ENCODE data around the gene RNMT.
A peak's percentile ranks its signal among the peaks of the same experiment; 100 is the strongest.
"Not testable (repeated sequence)": the region's sequence is repeated elsewhere in the genome, so short reads cannot be mapped to it uniquely, and the experiment has no call there.

The RNMT gene

GRCh38 chr18:13726232-13726971 lies at the start of gene RNMT, which contains the start of gene FAM210A:
Gene RNMT, plus strand, starts transcription at chr18:13726673. Its CDS starts 4,845 bp downstream, at chr18:13731518.
Gene FAM210A, minus strand, starts transcription at chr18:13726558. Its CDS starts 44,481 bp downstream, at chr18:13682077.
- peak; percentile 93 for DNase-seq

DNA sequence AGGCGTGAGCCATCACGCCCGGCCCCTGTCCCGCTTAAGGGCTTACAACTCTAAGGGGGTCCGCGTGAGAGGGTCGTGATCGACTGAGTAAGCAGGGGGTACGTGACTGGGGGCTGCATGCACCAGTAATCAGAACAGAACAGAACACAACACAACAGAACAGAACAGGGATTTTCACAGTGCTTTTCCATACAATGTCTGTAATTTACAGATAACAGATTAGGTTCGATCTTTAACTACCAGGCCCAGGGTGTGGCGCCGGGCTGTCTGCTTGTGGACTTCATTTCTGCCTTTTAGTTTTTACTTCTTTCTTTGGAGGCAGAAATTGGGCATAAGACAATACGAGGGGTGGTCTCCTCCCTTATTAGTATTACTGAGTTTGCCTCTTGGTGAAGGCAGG lies 49.1 kb upstream of the RNMT start:
- DNase-seq: not testable (repeated sequence)

DNA sequence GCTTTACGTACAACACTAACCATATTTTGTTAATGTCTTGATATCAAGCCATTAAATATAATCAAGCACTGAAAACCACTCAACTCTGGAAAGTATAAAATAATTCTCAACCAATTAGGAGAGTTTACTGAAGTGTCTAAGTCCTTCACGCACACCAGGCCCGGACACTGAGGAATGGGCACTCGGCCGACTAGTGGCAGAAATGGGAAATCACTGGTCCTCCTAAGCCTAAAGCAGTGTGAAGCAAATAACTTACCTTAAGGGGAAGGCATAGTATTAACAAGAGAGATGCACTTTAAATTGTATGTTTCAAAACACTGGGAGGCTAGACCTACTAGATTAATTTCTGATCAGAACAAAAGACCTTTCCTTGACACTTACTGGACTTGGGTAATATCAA lies 45.9 kb upstream of the RNMT start:
- no peak for DNase-seq

DNA sequence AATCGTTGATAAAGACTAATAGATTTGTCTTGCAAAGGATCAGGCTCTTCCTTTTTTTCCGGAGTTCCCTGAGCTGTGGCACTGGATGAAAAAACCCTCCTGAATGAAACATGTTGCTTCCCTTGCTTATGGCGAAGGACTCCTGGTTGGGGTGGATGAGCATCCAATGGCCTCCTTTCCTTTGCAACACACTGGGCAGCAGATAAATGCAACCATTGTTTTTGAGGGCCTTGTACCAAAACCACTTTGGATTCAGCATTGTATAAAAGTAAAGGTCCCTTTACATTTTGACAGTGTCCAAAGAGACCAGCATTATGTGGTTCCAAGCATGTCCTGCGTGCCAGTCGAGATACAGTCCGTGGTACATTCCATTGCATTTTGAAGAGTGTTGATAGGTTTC lies 44.8 kb upstream of the RNMT start:
- DNase-seq: no peak

DNA sequence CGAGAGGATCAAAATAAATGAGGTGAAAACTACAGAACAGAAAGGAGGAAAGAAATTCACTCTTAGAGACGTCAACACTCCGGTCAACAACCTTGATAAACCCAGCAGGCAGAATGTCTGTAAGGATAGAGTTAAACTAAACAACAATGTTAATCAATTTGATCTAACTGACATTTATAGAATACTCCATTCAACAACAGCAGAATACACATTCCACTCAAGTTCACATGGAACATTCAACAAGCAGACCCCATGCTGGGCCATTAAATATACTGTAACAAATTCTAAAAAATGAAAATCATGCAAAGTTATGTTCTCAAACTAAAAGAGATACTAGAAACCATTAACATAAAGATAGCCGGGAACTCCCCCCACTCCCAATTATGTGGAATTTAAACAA lies 41.9 kb upstream of the RNMT start:
- DNase-seq: no peak

GRCh38 chr18:13688191-13689136 lies 38.0 kb upstream of the RNMT start:
- no peak for DNase-seq

GRCh38 chr18:13690060-13690459 lies 36.4 kb upstream of the RNMT start:
- not testable (repeated sequence) for DNase-seq

- DNase-seq: not testable (repeated sequence)
These were observed 31.1 kb upstream of the RNMT start for GRCh38 chr18:13695337-13695736.

DNA sequence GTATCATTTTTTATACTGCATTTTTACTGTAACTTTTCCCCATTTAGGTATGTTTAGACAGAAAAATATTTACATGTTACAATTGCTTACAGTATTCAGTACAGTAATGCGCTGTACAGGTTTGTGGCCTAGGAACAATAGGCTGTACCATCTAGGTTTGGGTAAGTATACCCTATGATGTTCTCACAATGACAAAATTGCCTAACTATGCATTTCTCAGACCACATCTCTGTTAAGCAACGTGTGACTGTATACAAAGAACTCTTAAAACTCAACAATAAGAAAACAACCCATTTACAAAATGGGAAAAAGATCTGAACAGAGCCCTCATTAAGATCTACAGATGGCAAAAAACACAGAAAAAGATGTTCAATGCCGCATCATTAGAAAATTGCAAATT lies 29.5 kb upstream of the RNMT start:
- DNase-seq: no peak

- DNase-seq: no peak
These were observed 26.3 kb upstream of the RNMT start for GRCh38 chr18:13700153-13700552.

DNA sequence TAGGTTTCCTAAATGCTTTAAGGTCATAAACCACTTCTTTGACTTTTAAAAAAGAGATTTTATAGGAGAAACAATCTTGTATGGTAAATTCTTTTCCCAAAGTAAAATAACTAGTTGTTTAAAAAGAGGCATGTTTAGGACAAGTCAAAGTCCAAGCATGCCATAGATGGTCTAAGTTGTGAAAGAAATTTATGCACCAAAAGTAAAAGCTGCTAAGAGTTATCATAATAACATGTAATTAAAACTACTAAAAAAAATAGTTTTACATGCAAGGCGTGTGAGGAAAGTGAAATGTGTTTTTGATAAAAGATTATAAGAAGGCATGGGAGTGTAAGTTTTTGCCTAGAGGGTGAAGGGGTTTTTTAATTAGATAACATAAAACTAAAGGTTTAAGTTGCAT lies 22.6 kb upstream of the RNMT start:
- DNase-seq: no peak

DNA sequence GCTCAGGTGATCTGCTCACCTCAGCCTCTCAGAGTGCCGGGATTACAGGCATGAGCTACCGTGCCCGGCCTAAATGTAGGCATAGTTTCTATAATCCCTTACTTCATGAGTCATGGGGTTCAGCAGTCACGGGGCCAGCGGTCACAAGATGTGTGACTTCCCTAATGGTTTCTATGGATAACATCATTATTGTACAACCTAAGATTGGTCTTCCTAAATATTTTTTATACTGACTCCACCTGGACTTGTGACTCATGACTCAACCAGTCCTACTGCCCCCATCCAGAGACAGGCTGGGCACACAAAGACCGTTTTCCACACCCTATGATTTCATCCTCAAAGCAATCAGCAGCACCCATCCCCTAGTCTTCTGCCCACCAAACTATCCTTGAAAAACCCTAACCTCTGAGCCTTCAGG lies 16.1 kb upstream of the RNMT start:
- no peak for DNase-seq

GRCh38 chr18:13712400-13713131 lies 13.9 kb upstream of the RNMT start:
- DNase-seq: no peak

DNA sequence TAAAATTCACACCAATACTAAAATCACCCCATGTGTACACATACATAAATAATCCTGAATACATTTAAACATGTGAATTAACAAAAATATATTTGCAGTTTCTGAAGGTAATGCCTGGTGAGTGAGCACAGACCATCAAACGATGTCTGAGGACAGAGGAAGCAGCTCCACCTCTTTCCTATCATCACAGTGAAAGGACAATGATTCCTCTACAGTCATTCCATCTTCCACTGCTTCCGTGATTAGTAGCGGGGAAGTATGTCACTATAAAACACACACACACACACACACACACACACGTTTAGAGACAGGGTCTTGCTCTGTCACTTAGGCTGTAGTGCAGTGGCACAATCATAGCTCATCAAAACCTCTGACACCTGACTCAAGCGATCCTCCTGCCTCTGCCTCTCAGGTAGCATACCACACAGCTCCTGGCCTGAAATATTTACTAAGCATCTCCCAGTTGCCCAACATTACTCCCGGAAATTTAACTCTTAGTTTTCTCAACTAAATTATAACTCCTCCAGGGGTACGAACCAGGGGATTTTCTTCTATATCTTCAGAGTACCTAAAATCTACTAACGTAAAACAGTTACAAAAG lies 12.9 kb upstream of the RNMT start:
- no peak for DNase-seq

GRCh38 chr18:13715330-13715729 lies 11.1 kb upstream of the RNMT start:
- no peak for DNase-seq

DNA sequence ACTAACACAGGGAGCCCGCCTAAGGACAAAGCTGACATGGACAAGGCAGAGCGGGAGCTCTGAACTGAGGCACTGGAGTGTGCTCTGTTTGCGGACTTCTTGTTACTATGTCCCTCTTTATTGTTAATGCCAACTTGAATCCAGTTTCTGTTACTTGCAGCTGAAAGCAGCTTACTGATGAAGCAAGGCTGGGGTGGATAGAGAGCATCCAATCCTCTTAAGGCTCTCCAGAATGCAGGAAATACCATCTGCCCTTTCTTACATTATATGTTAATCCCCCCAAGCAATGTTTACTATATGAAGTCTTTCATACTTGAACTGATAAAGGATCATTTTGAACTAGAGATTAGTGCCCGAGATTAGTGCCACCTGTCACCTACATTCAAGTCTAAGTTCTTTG lies 9.6 kb upstream of the RNMT start:
- DNase-seq: no peak

DNA sequence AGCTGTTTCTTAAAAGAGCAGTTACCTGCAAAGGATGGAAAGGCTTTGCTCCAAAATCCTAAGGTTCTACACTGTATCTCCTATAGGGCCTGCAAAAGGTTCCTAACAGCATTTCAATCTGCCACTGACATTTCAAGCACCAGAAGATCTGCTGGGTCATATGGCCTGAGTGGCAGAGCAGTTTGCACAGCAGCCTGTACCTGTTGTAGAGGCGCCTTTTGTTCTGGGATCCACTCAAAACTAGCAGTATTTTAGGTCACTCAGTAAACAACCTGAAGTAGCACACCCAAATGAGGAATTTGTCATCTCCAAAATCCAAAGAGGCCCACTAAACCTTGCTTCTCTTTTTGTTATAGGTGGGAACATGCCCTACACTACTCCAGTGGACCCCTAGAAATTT lies 6.3 kb upstream of the RNMT start:
- no peak for DNase-seq

DNA sequence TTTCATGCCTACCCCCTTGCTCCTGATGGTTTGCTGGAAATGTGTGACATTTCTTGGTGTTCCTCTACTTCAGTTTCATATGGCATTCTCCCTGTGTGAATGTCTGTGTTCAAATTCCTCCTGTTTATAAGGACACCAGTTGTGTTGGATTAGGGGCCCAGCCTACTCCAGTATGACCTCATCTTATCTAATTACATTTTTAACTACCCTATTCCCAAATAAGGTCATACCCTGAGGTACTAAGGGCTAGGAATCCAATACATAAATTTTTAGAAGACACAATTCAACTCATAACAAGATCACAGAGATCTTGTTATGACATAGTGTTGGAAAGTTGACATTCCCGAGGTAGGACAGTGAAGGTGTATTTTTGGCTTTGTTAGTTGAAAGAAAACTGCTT lies 5.6 kb upstream of the RNMT start:
- DNase-seq: no peak

GRCh38 chr18:13725566-13726231 lies 774 bp upstream of the RNMT start:
- DNase-seq: no peak

DNA sequence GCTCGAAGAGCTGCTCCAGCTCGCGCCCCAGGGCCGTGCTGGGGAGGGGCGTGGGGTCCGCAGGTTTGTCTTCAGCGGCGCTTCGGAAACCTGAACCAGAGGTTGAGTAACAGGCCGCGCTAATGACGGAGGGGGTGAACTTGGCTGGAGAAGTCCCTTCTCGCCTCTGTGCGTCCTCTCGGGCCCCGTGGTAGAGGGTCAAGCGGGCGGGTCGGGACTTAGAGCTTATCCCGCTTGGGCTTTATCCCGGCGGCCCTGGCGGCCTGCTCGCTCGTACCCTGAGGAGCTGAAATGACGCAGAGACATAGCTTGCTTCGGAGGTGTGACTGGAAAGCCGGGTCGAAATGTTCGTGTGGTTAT lies 479 bp downstream of the RNMT start:
- DNase-seq: peak; percentile 31

GRCh38 chr18:13730481-13730880 lies 4.0 kb downstream of the RNMT start:
- no peak for DNase-seq

DNA sequence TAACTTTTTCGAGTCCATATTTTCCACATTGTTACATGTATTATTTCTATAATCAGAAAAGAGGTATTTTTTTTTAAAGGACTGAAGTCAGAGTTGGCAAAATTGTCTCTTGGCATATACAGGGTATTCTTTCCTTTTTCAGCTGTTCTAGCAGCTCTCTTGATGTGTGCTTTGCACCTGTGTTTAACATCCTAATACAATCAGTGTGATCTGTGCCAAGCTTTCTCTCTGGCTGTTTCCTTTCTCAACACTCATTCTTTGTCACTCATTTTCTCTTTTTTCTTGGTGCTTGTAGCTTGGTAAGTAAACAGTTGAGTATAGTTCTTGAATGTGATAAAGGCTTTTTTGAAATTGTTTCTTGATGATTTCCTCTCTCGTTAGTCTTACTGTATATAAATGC lies 9.2 kb downstream of the RNMT start:
- DNase-seq: no peak
